OCI-LY7 (cell line): ENCODE results near the gene COL18A1. TPM values are rescaled to one million over a fixed set of nuclear protein-coding genes. Genes with fewer than 3 reads are reported as not detected.
"Not testable (repeated sequence)": the region's sequence is repeated elsewhere in the genome, so short reads cannot be mapped to it uniquely, and the experiment has no call there.

ENCODE experiments used
- BruUV-seq: library from RNA; stranded (reverse); fragments of 400-500 nt; replicated peaks from 2 replicates; lab custom pipeline; 2021; lab: Mats Ljungman, UMichigan
- CTCF ChIA-PET: fragments of 300-600 bp; sonication (Branson Sonifier 250); formaldehyde crosslinking; loops from one replicate; lab custom pipeline; 2022; ENCODE audit warnings: antibody characterized with exemption; ENCODE audit not compliant: unreplicated experiment; lab: Charles Lee
- POLR2A ChIA-PET: fragments of 300-600 bp; sonication (Branson Sonifier 250); formaldehyde crosslinking; loops from one replicate; lab custom pipeline; 2022; ENCODE audit warnings: antibody characterized with exemption; lab: Charles Lee
- DNase-seq: peaks from one replicate; pipeline ENCODE4 v3.0.0-alpha.2; 2015; ENCODE audit warnings: low spot score
- H2AFZ ChIP-seq: fragments of 200-600 bp; sonication (generic), shearing (Covaris generic); 2 replicates; pipeline ENCODE4 v1.6.1; 2014; ENCODE audit warnings: mild to moderate bottlenecking, antibody characterized with exemption, low read length, moderate library complexity
- H3K27ac ChIP-seq: fragments of 200-600 bp; sonication (generic); 2 replicates; pipeline ENCODE4 v1.5.1; 2014; ENCODE audit warnings: mixed run types, low read depth, mild to moderate bottlenecking, moderate library complexity, low read length, inconsistent platforms; ENCODE audit not compliant: poor library complexity, severe bottlenecking
- H3K36me3 ChIP-seq: fragments of 200-600 bp; sonication (generic); 2 replicates; pipeline ENCODE4 v1.6.1; 2014; ENCODE audit warnings: mild to moderate bottlenecking, antibody characterized with exemption, low read length, moderate library complexity, mixed read lengths; ENCODE audit not compliant: insufficient read depth
- H3K4me1 ChIP-seq: fragments of 200-600 bp; sonication (generic); 2 replicates; pipeline ENCODE4 v1.5.1; 2014; ENCODE audit warnings: mild to moderate bottlenecking, low read length; ENCODE audit not compliant: insufficient read depth, poor library complexity, severe bottlenecking
- H3K4me2 ChIP-seq: fragments of 200-600 bp; sonication (generic); 2 replicates; pipeline ENCODE4 v1.6.1; 2014; ENCODE audit warnings: mild to moderate bottlenecking, low read length
- H3K4me3 ChIP-seq: fragments of 200-600 bp; sonication (generic); 2 replicates; pipeline ENCODE4 v1.5.1; 2014; ENCODE audit warnings: mild to moderate bottlenecking, low read depth, low read length; ENCODE audit not compliant: poor library complexity, severe bottlenecking
- H3K79me2 ChIP-seq: fragments of 200-600 bp; sonication (generic); 2 replicates; pipeline ENCODE4 v1.6.1; 2016; ENCODE audit warnings: low read depth, mild to moderate bottlenecking, low read length, moderate library complexity, mixed read lengths; ENCODE audit not compliant: insufficient read depth
- H3K9me2 ChIP-seq: fragments of 200-600 bp; sonication (generic); 2 replicates; pipeline ENCODE4 v1.6.1; 2016; ENCODE audit warnings: mild to moderate bottlenecking, low read length, mixed read lengths; ENCODE audit not compliant: insufficient read depth
- H3K9me3 ChIP-seq: fragments of 200-600 bp; sonication (generic); 2 replicates; pipeline ENCODE4 v1.6.1; 2014; ENCODE audit warnings: mild to moderate bottlenecking, mixed run types, low read length, mixed read lengths
- H4K20me1 ChIP-seq: fragments of 200-600 bp; sonication (generic); 2 replicates; pipeline ENCODE4 v1.6.1; 2014; ENCODE audit warnings: mild to moderate bottlenecking, antibody characterized with exemption, low read length, moderate library complexity, mixed read lengths; ENCODE audit not compliant: insufficient read depth
- EZH2phosphoT487 ChIP-seq: fragments of 200-600 bp; sonication (generic); IDR thresholded peaks from 2 replicates; pipeline ENCODE4 v1.6.1; 2018; ENCODE audit warnings: low read depth, borderline replicate concordance, mild to moderate bottlenecking, mixed run types, antibody characterized with exemption, low read length, moderate library complexity, mixed read lengths
- intact Hi-C: fragments of 100-400 bp; cut with micrococcal nuclease; formaldehyde crosslinking; loops from one replicate; pipeline ENCODE4 v1.10.0; 2022; ENCODE audit not compliant: unreplicated experiment
- total RNA-seq, 2 experiments: library from RNA; depleted of rRNA in 1 of 2; stranded (reverse); fragments of >200 nt in 1 of 2; shearing (Covaris generic) in 1 of 2; gene quantifications; 2 replicates each; pipeline ENCODE4 v1.2.3, GENCODE V29; 2014 to 2022
- TF ChIP-seq, protein P1 (sequence below): fragments of 200-600 bp; sonication (generic); conservative IDR thresholded peaks from 2 replicates; pipeline ENCODE4 v1.5.1; 2014; ENCODE audit warnings: mild to moderate bottlenecking, antibody characterized with exemption, low read length, moderate library complexity, mixed read lengths

Gene COL18A1
- total RNA-seq, 2 experiments from 2014 or later, result 0.23 to 7.4 TPM

- Histone ChIP-seq H4K20me1 (no peaks in the 10 kb centered on the region), H3K27ac (no peak overlapping the region), H3K4me1 (peaks cover 6% of the 10 kb centered on the region), H3K9me2 (no peaks in the 10 kb centered on the region), H3K79me2 (no peaks in the 10 kb centered on the region), H3K4me2 (no peak overlapping the region), H2AFZ (no peak overlapping the region), H3K9me3 (no peaks in the 10 kb centered on the region), H3K36me3 (no peaks in the 10 kb centered on the region), H3K4me3 (no peak overlapping the region)
- POLR2A ChIA-PET, result no interaction called here
- intact Hi-C loops, result no loop called here
- no peak for TF ChIP-seq EZH2phosphoT487
- TF ChIP-seq, protein P1, sequence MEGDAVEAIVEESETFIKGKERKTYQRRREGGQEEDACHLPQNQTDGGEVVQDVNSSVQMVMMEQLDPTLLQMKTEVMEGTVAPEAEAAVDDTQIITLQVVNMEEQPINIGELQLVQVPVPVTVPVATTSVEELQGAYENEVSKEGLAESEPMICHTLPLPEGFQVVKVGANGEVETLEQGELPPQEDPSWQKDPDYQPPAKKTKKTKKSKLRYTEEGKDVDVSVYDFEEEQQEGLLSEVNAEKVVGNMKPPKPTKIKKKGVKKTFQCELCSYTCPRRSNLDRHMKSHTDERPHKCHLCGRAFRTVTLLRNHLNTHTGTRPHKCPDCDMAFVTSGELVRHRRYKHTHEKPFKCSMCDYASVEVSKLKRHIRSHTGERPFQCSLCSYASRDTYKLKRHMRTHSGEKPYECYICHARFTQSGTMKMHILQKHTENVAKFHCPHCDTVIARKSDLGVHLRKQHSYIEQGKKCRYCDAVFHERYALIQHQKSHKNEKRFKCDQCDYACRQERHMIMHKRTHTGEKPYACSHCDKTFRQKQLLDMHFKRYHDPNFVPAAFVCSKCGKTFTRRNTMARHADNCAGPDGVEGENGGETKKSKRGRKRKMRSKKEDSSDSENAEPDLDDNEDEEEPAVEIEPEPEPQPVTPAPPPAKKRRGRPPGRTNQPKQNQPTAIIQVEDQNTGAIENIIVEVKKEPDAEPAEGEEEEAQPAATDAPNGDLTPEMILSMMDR, result no peak
- no peak for DNase-seq
- no TSS peak for BruUV-seq
- CTCF ChIA-PET, result no interaction called here
Measured at GRCh38 chr21:45560106-45561021, 155.4 kb downstream of the COL18A1 start.

DNA sequence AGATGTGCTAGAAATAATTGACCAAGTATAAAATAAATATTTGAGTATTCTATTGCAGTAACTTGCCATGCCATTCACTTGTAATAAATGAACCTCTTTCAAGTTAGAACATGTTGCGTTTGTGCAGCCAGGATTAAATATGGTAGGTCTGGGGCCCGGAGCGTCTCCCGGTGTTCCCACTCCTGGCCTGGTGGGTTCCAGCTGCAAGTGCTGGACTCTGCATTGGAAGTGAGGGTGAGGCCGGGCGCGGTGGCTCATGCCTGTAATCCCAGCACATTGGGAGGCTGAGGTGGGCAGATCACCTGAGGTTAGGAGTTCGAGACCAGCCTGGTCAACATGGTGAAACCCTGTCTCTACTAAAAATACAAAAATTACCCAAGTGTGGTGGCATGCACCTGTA lies 156.3 kb downstream of the COL18A1 start:
- POLR2A ChIA-PET, intact Hi-C loops, CTCF ChIA-PET: not testable (repeated sequence)

DNA sequence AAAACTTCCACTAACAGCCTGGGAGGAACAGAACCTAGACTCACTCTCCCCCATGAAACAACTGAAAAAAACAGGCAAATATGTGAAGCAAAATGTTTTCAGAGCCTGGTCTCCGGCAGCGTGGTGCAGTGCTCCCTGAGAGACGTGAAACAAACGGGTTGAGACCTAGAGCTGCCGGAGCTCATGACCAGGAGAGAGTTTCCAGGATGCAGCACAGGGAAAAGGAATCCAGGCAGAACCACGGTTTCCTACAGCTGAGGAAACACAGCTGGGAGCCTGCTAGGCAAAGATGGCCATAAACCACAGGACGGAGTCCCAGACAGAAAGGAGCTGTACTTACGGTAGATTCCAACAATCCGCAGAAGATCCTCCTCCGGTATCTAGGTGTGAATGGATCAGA lies 157.4 kb downstream of the COL18A1 start:
- Histone ChIP-seq H3K4me2 (no peak overlapping the region), H3K4me3 (no peak overlapping the region), H4K20me1 (no peaks in the 10 kb centered on the region), H3K9me2 (no peaks in the 10 kb centered on the region), H3K79me2 (no peaks in the 10 kb centered on the region), H3K36me3 (no peaks in the 10 kb centered on the region), H3K4me1 (no peaks in the 10 kb centered on the region), H3K9me3 (no peaks in the 10 kb centered on the region), H2AFZ (no peak overlapping the region), H3K27ac (no peak overlapping the region)
- no TSS peak for BruUV-seq
- ChIA-PET CTCF (no interaction called here), POLR2A (interaction anchor here (0.6 kb wide), 1 partner anchor 818 kb away, joined by 3 read pairs; no protein-coding TSS in a partner anchor)
- DNase-seq, result no peak
- intact Hi-C loops, result no loop called here
- TF ChIP-seq EZH2phosphoT487, result no peak
- TF ChIP-seq, protein P1, result no peak

More for the DNA sequence above, 156.3 kb downstream of the COL18A1 start:
- not testable (repeated sequence) for H3K9me2 ChIP-seq, H3K9me3 ChIP-seq, H3K36me3 ChIP-seq, H3K4me1 ChIP-seq, H3K79me2 ChIP-seq, DNase-seq, H3K4me2 ChIP-seq, H3K27ac ChIP-seq, H4K20me1 ChIP-seq, H3K4me3 ChIP-seq, H2AFZ ChIP-seq, BruUV-seq
